NCI-H1436 treated with DMSO at 0.1 percent for 48 hours (cell line): ENCODE data around the gene UNC119.
"Not testable (repeated sequence)": the region's sequence is repeated elsewhere in the genome, so short reads cannot be mapped to it uniquely, and the experiment has no call there.

Source experiments
- DNase-seq: peaks from one replicate; lab custom pipeline; 2025; lab: John Stamatoyannopoulos, UW

UNC119 gene

GRCh38 chr17:28552176-28552999 lies at the start of gene UNC119:
Gene UNC119, minus strand, starts transcription at chr17:28552624. Its CDS starts 67 bp downstream, at chr17:28552557.
- no peak for DNase-seq

GRCh38 chr17:28599311-28600184 lies 47.1 kb upstream of the UNC119 start:
- peak; percentile 37 for DNase-seq

GRCh38 chr17:28598799-28599310 lies 46.4 kb upstream of the UNC119 start, which contains the start of gene SPAG5:
Gene SPAG5, minus strand, starts transcription at chr17:28599025. Its CDS starts 79 bp downstream, at chr17:28598946.
- peak; percentile 92 for DNase-seq

- no peak for DNase-seq
Observed at GRCh38 chr17:28598389-28598788, 46.0 kb upstream of the UNC119 start.

GRCh38 chr17:28597606-28598383 lies 45.4 kb upstream of the UNC119 start:
- DNase-seq: no peak

GRCh38 chr17:28592260-28592659 lies 39.8 kb upstream of the UNC119 start:
- DNase-seq: no peak

GRCh38 chr17:28585851-28586250 lies 33.4 kb upstream of the UNC119 start:
- DNase-seq: no peak

GRCh38 chr17:28584434-28584833 lies 32.0 kb upstream of the UNC119 start:
- no peak for DNase-seq

- DNase-seq: no peak
Observed at GRCh38 chr17:28582513-28582912, 30.1 kb upstream of the UNC119 start.

GRCh38 chr17:28580959-28581358 lies 28.5 kb upstream of the UNC119 start:
- DNase-seq: no peak

GRCh38 chr17:28579526-28579925 lies 27.1 kb upstream of the UNC119 start:
- DNase-seq: no peak

GRCh38 chr17:28578246-28579195 lies 26.1 kb upstream of the UNC119 start:
- DNase-seq: no peak

GRCh38 chr17:28577466-28577824 lies 25.0 kb upstream of the UNC119 start:
- DNase-seq: no peak

- peak; percentile 95 for DNase-seq
Observed at GRCh38 chr17:28576758-28577465, 24.5 kb upstream of the UNC119 start, which contains the start of gene ALDOC. Gene ALDOC, minus strand, starts transcription at chr17:28576895. Its CDS starts 1,363 bp downstream, at chr17:28575532.

GRCh38 chr17:28576016-28576415 lies 23.6 kb upstream of the UNC119 start:
- DNase-seq: not testable (repeated sequence)

GRCh38 chr17:28575126-28575795 lies 22.8 kb upstream of the UNC119 start:
- no peak for DNase-seq

- DNase-seq: no peak
Observed at GRCh38 chr17:28574526-28574925, 22.1 kb upstream of the UNC119 start.

GRCh38 chr17:28573966-28574480 lies 21.6 kb upstream of the UNC119 start:
- no peak for DNase-seq

- no peak for DNase-seq
Observed at GRCh38 chr17:28573521-28573920, 21.1 kb upstream of the UNC119 start.
